Activated CD4-positive, alpha-beta memory T cell treated with anti-CD3 and anti-CD28 coated beads for 36 hours (primary cell): Measurements from ENCODE around the gene GTF3C4. TPM values are rescaled to one million over a fixed set of nuclear protein-coding genes. Genes with fewer than 3 reads are reported as not detected.

ENCODE experiments used
- CTCF ChIA-PET: fragments of 350-600 bp; sonication (Branson Sonifier 250); formaldehyde crosslinking; loops from one replicate; lab custom pipeline; 2021; ENCODE audit warnings: antibody characterized with exemption, inconsistent platforms; lab: Charles Lee
- POLR2A ChIA-PET: fragments of 350-600 bp; sonication (Branson Sonifier 250); formaldehyde crosslinking; loops from one replicate; lab custom pipeline; 2021; ENCODE audit warnings: antibody characterized with exemption; lab: Charles Lee
- DNase-seq: peaks from one replicate; pipeline ENCODE4 v3.0.0-alpha.2; 2020
- H3K27ac Mint-ChIP-seq: one replicate; pipeline ENCODE4 v1.8.0; 2021; ENCODE audit warnings: mixed read lengths
- H3K27me3 Mint-ChIP-seq: one replicate; pipeline ENCODE4 v1.8.0; 2021; ENCODE audit warnings: mixed read lengths
- H3K36me3 Mint-ChIP-seq: one replicate; pipeline ENCODE4 v1.8.0; 2021; ENCODE audit warnings: mixed read lengths
- H3K4me1 Mint-ChIP-seq: one replicate; pipeline ENCODE4 v1.8.0; 2021; ENCODE audit warnings: low read depth, mixed read lengths
- H3K4me3 Mint-ChIP-seq: one replicate; pipeline ENCODE4 v1.8.0; 2021; ENCODE audit warnings: mild to moderate bottlenecking, mixed read lengths
- H3K9me3 Mint-ChIP-seq: one replicate; pipeline ENCODE4 v1.8.0; 2021; ENCODE audit warnings: mixed read lengths
- intact Hi-C: fragments of 100-400 bp; cut with micrococcal nuclease; formaldehyde crosslinking; loops from one replicate; pipeline ENCODE4 v1.15.1; 2023
- total RNA-seq, 2 experiments: library from RNA; stranded (reverse); gene quantifications; one replicate each; pipeline ENCODE4 v1.2.3, GENCODE V29; 2021

GTF3C4 gene
- total RNA-seq, 2 experiments from 2014 or later = 11.6 to 12.4 TPM

DNA sequence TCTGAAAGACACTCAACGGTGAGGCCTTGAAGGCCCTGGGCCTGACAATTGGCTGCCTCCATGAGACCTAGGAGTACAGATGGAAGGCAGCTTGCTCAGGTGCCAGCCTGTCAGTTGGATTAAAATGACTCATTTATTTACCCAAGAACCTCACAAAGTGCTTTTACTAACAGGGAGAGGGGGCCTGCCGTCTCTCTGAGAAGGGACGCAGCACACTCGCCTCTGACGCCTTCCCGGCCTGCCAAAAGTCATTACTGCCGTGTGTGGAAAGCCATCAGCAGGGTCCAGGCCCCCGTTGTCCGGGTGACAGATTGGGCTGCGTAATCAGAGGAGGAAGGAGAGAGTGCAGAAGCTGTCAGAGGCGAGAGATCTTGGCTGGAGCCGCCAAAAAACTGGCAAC, 32.9 kb upstream of the GTF3C4 start:
- POLR2A ChIA-PET = no interaction called here

DNA sequence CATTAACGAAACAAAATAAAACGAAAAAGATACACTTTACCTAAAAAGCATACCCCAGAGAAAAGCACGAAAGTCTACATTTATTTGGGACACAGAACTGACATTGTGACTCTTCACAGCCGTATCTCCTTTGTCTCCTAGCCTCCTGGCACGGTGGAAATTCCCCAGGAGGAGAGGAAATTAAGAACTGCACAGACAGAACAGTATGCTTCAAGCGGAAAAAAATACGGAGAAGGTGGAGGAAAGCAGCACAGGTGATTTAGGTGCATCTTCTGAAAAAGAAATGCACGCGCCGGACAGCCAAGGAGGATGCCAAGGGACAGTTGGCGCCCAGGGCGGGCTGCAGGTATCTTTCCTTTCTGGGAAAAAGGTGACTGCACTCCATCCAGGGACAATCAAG, 32.5 kb upstream of the GTF3C4 start:
- H3K27me3 Mint-ChIP-seq = no peaks in the 10 kb centered on the region
- no peak overlapping the region for H3K4me3 Mint-ChIP-seq
- H3K36me3 Mint-ChIP-seq = peaks cover 36% of the 10 kb centered on the region
- H3K4me1 Mint-ChIP-seq = peaks cover 2% of the 10 kb centered on the region
- H3K9me3 Mint-ChIP-seq = no peaks in the 10 kb centered on the region
- ChIA-PET CTCF (interaction anchor here (0.8 kb wide), 1 partner anchor 131 kb away, joined by 3 read pairs; no protein-coding TSS in a partner anchor), POLR2A (no interaction called here)
- no peak for DNase-seq
- intact Hi-C loops = no loop called here
- no peak overlapping the region for H3K27ac Mint-ChIP-seq

More for the DNA sequence above, 32.9 kb upstream of the GTF3C4 start:
- H3K36me3 Mint-ChIP-seq = peaks cover 36% of the 10 kb centered on the region
- no peaks in the 10 kb centered on the region for H3K9me3 Mint-ChIP-seq
- peaks cover 3% of the 10 kb centered on the region for H3K4me1 Mint-ChIP-seq
- intact Hi-C loops = no loop called here
- CTCF ChIA-PET = interaction anchor here (0.8 kb wide), 1 partner anchor 130 kb away, joined by 3 read pairs; no protein-coding TSS in a partner anchor
- no peak overlapping the region for H3K4me3 Mint-ChIP-seq
- H3K27ac Mint-ChIP-seq = no peak overlapping the region
- no peak for DNase-seq
- H3K27me3 Mint-ChIP-seq = no peaks in the 10 kb centered on the region

DNA sequence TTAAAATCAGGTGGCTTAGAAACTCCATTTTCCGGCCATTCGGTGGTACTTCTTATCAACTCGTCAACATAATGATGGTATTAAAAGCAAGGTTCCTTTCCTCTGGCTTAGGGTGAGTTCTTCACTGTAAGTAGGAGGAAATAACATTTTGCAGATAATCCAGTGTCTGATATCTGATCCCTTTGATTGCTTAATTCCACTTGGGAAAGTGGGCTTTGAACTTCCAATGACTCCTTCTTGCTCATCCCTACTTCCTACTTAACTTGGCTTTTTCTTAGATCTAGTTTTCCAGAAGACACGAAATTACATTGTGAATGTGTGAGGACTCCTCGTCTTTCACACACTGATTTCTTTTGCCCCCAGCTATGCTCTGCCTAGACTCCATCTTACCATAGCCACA, 32.0 kb upstream of the GTF3C4 start:
- POLR2A ChIA-PET = no interaction called here
- Mint-ChIP-seq H3K36me3 (peaks cover 36% of the 10 kb centered on the region), H3K4me3 (no peak overlapping the region), H3K9me3 (no peaks in the 10 kb centered on the region), H3K4me1 (no peaks in the 10 kb centered on the region), H3K27me3 (no peaks in the 10 kb centered on the region), H3K27ac (no peak overlapping the region)
- no peak for DNase-seq
- intact Hi-C loops = no loop called here
- CTCF ChIA-PET = no interaction called here

DNA sequence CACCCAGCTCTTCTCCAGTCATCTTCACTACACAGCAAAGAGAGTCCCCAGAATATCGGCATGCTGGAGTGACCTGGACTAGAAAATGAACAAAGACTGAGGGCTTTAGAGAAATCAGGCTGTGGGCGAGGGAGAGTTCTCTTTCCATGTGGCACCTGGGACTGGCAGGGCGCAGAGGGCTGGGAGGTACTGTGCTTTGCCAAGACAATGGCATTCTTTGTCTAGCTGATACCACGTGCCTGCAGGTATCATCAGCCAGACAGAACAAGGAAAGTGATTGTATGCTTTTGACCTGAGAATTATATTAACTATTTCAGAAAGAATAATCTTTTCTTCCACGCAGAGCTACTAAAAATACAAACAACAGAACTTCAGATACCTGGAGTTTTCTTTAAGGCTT, 30.9 kb upstream of the GTF3C4 start:
- Mint-ChIP-seq H3K27ac (no peak overlapping the region), H3K4me3 (no peak overlapping the region), H3K36me3 (peaks cover 45% of the 10 kb centered on the region), H3K4me1 (no peaks in the 10 kb centered on the region), H3K9me3 (no peaks in the 10 kb centered on the region), H3K27me3 (no peaks in the 10 kb centered on the region)
- intact Hi-C loops = no loop called here
- CTCF ChIA-PET = no interaction called here
- DNase-seq = no peak
- POLR2A ChIA-PET = no interaction called here

DNA sequence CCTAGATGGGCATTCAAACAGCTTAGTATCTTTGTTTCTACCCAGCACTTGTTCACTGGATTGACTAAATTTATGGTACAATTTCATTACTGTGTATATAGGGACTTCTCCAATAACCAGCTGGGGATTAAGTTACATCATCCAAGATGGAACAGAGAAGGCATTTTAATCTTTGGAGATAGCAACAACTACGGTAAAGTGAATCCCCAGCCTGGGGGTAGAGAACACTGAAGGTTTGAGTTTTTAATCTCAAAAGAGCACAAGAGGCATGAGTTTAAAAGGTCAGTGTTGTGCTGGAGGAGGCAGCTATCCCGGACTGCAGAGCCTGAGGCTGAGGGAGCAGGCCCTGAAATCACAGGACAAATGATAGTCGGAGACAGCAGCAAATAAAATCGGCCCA, 29.0 kb upstream of the GTF3C4 start:
- H3K4me1 Mint-ChIP-seq = no peaks in the 10 kb centered on the region
- H3K4me3 Mint-ChIP-seq = no peak overlapping the region
- CTCF ChIA-PET = no interaction called here
- H3K9me3 Mint-ChIP-seq = no peaks in the 10 kb centered on the region
- POLR2A ChIA-PET = interaction anchor here (0.6 kb wide), 1 partner anchor 268 kb away, joined by 5 read pairs; no protein-coding TSS in a partner anchor
- no peak overlapping the region for H3K27ac Mint-ChIP-seq
- DNase-seq = no peak
- no peaks in the 10 kb centered on the region for H3K27me3 Mint-ChIP-seq
- peaks cover 55% of the 10 kb centered on the region for H3K36me3 Mint-ChIP-seq
- intact Hi-C loops = no loop called here

DNA sequence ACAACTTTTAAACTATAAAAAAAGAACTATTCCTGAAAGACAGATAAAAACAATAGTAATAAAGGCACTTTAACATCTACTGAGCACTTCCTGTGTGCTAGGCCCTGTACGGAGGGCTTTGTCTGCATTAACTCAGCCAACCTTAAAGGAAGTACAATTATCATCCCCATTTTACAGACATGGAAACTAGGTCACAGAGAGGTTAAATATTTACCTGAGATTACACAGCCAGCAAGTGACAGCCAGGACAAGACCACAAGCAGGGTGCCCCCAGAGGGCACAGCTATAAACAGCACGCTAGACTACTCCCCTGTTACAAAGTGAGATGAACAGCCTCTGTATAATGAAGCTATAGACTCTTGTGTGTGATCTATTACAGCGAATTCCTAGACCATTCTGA, 26.0 kb upstream of the GTF3C4 start:
- Mint-ChIP-seq H3K4me1 (peaks cover 8% of the 10 kb centered on the region), H3K36me3 (peaks cover 59% of the 10 kb centered on the region), H3K27ac (no peak overlapping the region), H3K27me3 (no peaks in the 10 kb centered on the region), H3K9me3 (no peaks in the 10 kb centered on the region), H3K4me3 (no peak overlapping the region)
- DNase-seq = no peak
- ChIA-PET POLR2A (no interaction called here), CTCF (interaction anchor here (0.7 to 1.0 kb wide), 3 partner anchors 12 to 52 kb away, joined by 3 to 4 read pairs (median 3); no protein-coding TSS in a partner anchor)
- intact Hi-C loops = no loop called here

DNA sequence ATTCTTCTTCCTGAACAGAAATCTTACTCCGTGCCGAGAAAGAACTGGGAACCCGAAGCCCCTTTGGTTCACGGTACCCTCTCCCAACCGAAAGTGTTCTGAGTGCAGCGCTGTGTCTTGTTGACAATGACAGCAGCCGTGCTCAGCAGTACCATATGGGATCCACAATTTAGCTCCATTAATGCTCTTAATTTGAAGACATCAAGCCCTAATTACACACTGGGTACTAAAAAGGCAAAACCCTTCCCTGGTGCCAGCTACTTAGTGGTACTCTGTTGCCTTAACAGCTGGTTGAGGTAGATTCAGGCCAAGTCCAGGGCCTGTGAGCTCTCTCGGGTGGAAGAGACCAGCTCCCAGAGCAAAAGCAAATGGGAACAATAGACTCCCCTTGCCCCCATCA, 25.0 kb upstream of the GTF3C4 start:
- Mint-ChIP-seq H3K36me3 (peaks cover 53% of the 10 kb centered on the region), H3K9me3 (no peaks in the 10 kb centered on the region), H3K27ac (no peak overlapping the region), H3K4me1 (peaks cover 8% of the 10 kb centered on the region), H3K27me3 (no peaks in the 10 kb centered on the region), H3K4me3 (no peak overlapping the region)
- POLR2A ChIA-PET = no interaction called here
- CTCF ChIA-PET = no interaction called here
- DNase-seq = no peak
- intact Hi-C loops = no loop called here

DNA sequence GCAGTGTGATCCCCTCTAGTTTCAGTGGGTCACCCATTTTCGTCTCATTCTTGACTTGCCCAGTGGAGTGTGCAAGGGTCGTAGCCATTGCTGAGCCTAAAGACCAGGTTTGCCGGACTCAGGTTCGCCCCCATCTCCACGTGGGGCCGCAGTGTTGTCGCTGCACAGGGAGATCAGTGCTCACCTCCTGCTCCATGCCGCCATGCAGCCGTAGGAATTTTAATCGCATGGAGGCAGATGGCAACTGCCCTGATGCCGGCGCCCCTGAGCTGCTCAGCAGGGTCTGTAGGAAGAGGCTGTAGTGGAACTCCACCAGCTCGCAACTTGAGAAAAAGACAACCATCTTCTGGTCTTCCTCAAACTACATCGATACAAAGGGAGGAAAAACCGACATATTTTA, 24.6 kb upstream of the GTF3C4 start:
- H3K4me3 Mint-ChIP-seq = no peak overlapping the region
- DNase-seq = no peak
- intact Hi-C loops = no loop called here
- no peak overlapping the region for H3K27ac Mint-ChIP-seq
- H3K27me3 Mint-ChIP-seq = no peaks in the 10 kb centered on the region
- CTCF ChIA-PET = interaction anchor here (1.0 kb wide), 1 partner anchor 25 kb away, joined by 3 read pairs; the partner anchor contains the start of genes DDX31 and GTF3C4
- H3K9me3 Mint-ChIP-seq = no peaks in the 10 kb centered on the region
- peaks cover 8% of the 10 kb centered on the region for H3K4me1 Mint-ChIP-seq
- H3K36me3 Mint-ChIP-seq = peaks cover 53% of the 10 kb centered on the region
- POLR2A ChIA-PET = no interaction called here

DNA sequence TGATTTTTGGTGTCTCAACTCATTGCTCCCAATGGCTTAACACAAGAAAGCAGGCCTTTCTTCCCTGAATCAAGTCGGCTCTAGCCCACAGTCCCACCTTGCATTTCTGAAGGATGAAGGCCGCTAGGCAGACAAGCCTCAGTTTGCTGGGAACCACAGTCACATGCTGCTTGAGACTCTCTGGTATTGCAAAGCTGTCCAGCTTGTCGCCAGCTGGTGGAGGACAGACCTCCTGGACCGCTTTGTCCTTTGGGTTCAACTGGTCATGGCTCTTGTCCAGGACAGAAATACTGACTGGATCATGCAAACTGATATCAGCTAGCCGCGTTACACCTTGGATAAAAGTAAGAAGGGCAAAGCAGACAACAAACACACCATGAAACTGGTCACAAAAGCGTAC, 23.5 kb upstream of the GTF3C4 start:
- H3K36me3 Mint-ChIP-seq = peaks cover 46% of the 10 kb centered on the region
- no peaks in the 10 kb centered on the region for H3K27me3 Mint-ChIP-seq
- H3K9me3 Mint-ChIP-seq = no peaks in the 10 kb centered on the region
- no peak overlapping the region for H3K27ac Mint-ChIP-seq
- no peak overlapping the region for H3K4me3 Mint-ChIP-seq
- no peak for DNase-seq
- ChIA-PET POLR2A (no interaction called here), CTCF (interaction anchor here (0.8 to 1.0 kb wide), 2 partner anchors 24 to 48 kb away, joined by 3 read pairs; partner anchors contain the start of genes DDX31 and GTF3C4)
- peaks cover 8% of the 10 kb centered on the region for H3K4me1 Mint-ChIP-seq
- intact Hi-C loops = no loop called here

DNA sequence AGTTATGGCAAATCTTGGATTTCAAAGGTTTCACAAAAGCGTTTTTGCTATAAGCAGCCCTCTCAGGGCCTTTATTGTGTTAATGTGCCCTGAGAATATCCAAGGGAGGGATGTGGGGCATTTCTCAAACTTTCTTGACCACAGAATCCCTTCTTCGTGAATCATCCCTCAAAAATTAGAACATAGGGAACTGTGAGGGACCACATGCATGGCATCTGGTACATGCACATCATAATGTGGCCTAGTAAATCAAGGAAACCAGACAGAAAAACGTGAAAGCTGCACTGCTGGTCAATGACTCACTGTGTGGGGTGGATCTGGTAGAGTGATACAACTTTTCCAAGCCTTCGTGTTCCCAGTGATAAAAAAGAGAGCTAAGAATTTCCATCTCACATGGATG, 22.9 kb upstream of the GTF3C4 start:
- H3K4me3 Mint-ChIP-seq = no peak overlapping the region
- H3K9me3 Mint-ChIP-seq = no peaks in the 10 kb centered on the region
- peaks cover 46% of the 10 kb centered on the region for H3K36me3 Mint-ChIP-seq
- peaks cover 8% of the 10 kb centered on the region for H3K4me1 Mint-ChIP-seq
- no peak overlapping the region for H3K27ac Mint-ChIP-seq
- H3K27me3 Mint-ChIP-seq = no peaks in the 10 kb centered on the region
- POLR2A ChIA-PET = no interaction called here
- CTCF ChIA-PET = interaction anchor here (0.8 kb wide), 1 partner anchor 47 kb away, joined by 3 read pairs; no protein-coding TSS in a partner anchor
- no peak for DNase-seq
- intact Hi-C loops = no loop called here

DNA sequence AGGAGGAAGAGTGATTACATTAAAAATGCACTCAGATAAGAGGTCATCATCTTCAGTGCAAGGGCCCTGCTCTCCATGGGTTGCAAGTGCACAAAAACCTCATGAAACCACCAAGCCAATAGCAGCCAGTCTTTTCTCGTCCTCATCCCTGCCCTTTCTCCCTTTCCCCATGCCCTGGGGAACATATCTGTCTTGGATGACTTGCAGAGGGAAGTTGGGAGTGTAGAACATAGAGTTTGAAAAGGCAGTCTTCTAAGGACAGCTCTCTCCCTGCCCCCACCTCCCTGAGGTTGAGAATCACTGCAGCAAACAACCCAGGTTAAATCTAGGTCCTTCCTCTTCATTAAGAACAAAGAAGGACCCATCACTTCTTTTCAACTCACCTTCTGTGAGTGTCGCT, 22.5 kb upstream of the GTF3C4 start:
- Mint-ChIP-seq H3K27ac (no peak overlapping the region), H3K27me3 (no peaks in the 10 kb centered on the region), H3K4me1 (peaks cover 8% of the 10 kb centered on the region), H3K4me3 (no peak overlapping the region), H3K36me3 (peaks cover 49% of the 10 kb centered on the region), H3K9me3 (no peaks in the 10 kb centered on the region)
- ChIA-PET POLR2A (no interaction called here), CTCF (no interaction called here)
- intact Hi-C loops = no loop called here
- DNase-seq = no peak

DNA sequence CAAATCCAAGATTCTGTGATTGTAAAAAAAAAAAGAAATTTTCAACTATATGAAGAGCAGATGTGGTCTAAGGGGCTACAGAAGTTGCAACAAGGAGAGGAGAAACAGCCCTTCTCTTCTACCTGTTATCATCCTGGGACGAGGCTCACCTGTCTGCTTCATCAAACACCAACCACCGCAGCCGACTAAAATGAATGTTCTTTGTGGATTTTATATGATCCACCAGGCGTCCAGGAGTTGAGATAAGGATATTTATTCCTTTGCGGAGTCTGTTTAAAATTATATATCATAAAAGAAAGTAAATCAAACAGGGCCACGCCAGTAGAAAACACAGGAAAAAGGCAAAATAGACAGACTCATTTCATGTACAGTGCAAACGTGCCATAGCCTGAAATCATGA, 22.0 kb upstream of the GTF3C4 start:
- H3K36me3 Mint-ChIP-seq = peaks cover 47% of the 10 kb centered on the region
- DNase-seq = no peak
- intact Hi-C loops = no loop called here
- H3K4me3 Mint-ChIP-seq = no peak overlapping the region
- H3K27me3 Mint-ChIP-seq = no peaks in the 10 kb centered on the region
- peaks cover 8% of the 10 kb centered on the region for H3K4me1 Mint-ChIP-seq
- H3K27ac Mint-ChIP-seq = no peak overlapping the region
- no peaks in the 10 kb centered on the region for H3K9me3 Mint-ChIP-seq
- ChIA-PET POLR2A (no interaction called here), CTCF (interaction anchor here (1.2 kb wide), 1 partner anchor 13 kb away, joined by 7 read pairs; no protein-coding TSS in a partner anchor)

DNA sequence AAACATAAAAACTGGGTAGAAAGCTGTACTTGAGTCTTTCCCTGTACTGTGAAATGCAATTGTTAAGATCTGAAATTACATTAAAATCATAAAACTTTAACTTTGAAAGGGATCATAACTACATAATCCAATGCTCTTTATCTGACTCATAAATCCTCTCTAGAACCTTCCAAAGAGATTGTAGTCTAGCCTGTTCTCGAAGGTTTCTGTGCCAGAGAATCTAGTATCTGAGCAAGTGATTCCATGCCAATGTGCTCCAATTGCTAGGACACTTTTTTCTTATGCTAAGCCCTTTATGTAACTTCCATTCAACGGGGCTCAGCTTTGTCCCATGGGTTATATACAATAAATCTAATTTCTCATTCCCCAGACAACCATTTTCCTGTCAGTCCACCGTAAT, 21.6 kb upstream of the GTF3C4 start:
- no peak overlapping the region for H3K4me3 Mint-ChIP-seq
- peaks cover 43% of the 10 kb centered on the region for H3K36me3 Mint-ChIP-seq
- ChIA-PET POLR2A (interaction anchor here (0.5 kb wide), 1 partner anchor 1520 kb away, joined by 3 read pairs; no protein-coding TSS in a partner anchor), CTCF (interaction anchor here (1.2 kb wide), 1 partner anchor 12 kb away, joined by 7 read pairs; no protein-coding TSS in a partner anchor)
- DNase-seq = no peak
- H3K27ac Mint-ChIP-seq = no peak overlapping the region
- no peaks in the 10 kb centered on the region for H3K9me3 Mint-ChIP-seq
- no peaks in the 10 kb centered on the region for H3K27me3 Mint-ChIP-seq
- intact Hi-C loops = no loop called here
- H3K4me1 Mint-ChIP-seq = peaks cover 8% of the 10 kb centered on the region
